Hematopoietic multipotent progenitor cell treated with erythropoietin and hydrocortisone succinate and interleukin-3 and kit ligand, for 15 days (in vitro differentiated cells): ENCODE results near the gene NFKBIE.

Experiments
- DNase-seq: peaks from one replicate; pipeline ENCODE4 v3.0.0-alpha.2; 2015; ENCODE audit warnings: low spot score

The NFKBIE gene

DNA sequence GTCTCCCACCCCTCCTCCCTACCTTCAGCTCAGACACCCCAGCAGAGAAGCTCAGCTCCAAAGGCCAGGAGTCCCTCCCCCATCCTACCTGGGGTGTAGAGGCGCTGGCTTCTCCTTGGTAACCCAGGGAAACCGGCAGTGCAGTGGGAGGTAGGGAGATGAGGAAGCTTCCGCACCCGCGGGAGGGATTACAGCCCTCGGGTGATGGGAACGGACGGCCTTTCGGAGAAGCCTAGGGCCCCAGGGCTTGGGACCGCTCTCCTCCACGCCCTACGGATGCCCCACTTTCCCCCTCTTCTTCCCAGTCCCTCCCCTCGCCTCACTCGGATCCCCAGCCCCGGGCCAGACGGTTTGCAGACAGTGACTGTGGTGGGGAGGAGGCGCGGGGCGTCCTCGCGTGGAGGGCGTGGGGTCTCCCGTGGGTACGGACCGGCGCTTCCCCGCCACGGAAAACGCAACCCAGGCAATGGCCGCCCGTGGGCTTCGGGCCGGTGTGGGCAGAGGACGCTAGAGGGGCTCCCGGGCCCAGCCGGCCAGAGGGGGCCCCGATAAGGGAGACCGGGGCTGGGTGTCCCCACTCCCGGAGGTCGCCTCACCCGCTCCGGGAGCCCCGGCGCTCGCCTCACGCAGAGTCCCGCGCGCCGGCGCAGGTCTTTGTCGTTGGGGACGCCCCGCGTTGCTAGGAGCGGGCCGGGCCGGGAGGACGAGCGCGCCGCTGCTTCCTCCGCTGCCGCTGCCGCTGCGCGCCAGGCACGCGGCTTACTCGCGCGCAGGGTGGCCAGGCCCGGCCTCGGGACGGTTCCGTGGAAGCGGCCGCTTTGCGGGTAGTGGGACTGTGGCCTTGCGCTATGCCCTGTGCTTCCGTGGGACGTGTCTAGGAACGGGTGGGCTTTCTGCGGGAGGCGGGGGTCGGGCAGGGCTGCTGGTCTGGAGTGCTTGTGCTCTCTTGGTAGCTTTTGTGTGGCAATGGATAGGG is 32.0 kb upstream of the NFKBIE start:
- DNase-seq: no peak

DNA sequence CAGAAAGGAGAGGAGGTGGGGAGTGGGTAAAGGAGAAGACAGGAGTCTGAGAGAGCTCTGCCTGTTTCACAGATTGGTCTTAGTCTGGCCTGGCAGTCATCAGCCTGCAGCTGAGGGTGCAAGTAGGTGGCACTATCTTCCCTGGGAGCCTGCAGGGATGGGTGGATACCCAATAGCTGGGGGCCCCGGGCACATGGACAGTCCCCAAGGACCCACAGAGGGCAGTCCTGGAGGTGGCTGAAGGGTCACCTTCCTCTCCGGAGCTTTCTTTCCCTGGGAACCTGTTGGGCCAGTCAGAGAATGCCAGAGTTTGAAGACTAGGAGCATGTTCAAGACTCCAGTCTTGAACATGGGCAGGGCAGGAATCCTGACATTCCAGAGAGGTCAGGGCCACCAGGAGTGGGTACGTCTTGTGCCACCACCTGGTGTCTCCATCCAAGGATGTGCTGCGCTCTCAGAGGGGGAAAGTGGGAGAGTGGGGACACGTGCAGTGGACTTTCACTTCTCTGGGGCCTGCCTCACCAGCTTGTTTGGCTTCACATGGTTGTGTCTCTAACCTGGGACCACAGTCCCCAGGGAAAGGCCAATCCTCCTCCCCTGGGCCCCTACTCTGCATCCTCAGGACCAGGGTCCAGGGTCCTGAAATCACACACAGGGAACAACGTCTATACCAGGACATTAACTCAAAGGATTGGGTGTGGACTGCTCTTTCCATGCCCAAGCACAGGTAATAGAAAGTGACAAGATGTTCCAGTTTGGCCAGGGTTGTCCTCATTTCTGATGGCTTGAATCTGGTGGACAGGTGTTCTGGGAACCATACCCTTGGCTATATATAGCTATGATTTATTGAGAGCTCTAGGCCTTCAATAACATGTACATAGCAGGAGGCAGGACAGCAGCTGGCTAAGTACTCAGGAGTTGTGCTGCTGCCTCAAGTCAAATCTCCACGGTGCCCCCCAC is 29.8 kb upstream of the NFKBIE start:
- no peak for DNase-seq

DNA sequence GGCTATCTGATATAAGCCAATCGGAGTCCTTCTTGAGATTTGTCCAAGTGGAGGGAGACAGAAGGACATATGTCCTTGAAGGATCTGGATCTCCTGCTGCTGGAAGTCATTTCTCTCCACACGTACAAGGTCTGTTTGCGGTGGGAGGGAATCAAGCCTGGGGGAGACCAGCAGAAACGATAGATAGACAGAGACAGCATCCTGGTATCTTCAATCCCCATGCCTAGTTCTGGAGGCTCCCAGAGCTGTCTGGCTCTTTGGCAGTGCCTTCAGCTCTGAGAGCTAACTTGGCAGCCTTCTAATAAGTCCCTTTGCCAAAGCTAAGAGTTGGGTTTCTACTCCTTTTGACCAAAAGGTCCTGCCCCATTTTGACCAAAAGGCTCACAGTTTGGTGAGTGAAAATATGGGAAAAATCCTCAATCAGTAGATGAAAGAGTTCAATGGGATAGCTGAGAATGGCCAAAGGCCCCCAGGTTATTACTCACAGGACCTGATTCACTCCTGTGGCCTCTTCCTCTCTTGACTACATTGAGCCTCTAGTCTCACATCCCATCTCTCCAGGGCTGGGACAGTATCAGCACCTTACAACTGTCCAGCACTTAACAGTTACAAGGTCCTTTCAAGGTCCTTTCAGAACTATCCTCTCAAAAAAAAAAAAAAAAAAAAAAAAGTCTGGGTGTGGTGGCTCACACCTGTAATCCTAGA is 27.5 kb upstream of the NFKBIE start:
- no peak for DNase-seq

DNA sequence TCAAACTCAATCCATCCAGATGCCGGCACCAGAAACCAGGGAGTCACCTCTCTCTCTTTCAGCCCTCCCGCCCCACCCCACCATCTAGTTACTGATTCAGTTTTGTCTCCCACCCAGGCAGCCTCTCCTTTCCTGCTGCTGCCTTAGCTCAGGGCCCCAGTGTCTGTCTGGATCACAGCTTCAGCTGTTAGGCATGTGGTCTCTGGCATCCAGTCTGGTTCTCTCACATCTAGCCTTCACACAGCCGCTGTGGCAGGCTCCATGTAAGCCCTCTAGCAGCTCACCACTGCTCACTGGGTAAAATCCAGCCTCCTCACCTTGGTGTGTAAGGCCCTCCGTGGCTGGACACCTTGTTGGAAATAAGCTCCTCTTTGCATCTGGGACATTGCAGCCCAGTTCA is 26.5 kb upstream of the NFKBIE start:
- DNase-seq: no peak

DNA sequence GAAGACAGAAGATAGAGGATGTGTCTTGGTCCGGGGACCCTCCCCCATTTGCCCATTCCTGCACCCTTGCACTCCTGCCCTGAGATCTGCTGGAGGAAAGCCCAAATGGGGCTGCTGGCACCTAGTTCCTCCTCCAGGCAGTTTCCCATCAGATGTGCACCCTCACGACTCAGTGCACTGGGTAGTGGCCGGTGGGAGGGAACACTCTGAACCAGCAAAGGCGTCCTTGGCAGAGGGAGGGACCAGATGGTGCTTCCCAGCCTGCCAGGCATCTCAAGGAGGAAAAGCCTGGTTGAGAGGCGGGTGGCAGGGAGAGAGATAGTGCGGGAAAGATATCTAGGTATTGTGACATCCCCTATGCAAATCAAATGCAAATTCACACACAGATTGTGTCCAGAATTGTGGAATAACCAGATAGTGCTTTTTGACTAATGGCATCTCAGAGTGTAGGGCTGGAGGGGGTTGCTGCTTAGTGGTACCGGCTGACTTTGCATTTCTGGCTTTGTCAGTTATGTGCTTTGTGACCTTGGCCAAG is 24.4 kb upstream of the NFKBIE start:
- no peak for DNase-seq

DNA sequence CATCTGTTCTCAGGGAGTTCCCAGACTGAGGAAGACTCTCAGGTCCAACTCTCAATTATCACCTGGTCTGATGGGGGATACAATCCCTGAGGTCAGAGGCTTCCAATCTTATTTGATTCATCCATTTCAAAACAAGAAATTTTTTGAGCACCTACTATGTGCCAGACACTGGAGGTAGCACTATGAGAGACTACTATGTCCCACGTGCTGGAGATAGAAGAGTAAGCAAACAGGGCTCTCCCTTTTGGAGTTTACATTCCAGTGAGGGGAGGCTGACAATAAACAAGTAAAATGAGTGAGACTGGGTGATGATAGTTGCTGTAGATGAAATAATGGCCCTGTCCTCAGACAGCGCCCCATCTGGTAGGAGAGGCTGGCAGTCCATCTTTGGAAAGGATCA is 21.4 kb upstream of the NFKBIE start:
- DNase-seq: no peak

DNA sequence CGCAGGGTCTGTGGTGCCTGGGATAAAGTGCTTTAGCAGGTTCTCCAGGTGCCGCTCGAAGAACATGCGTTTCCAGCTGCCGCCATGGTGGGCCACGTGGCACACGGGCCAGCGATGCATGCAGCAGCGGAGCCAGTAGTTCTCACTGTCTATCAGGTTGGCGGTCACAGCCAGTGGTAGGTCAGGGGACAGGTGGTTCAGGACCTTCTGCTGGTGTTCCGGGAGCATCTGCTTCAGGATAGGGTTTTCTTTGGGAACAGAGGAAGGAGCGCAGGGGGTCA is 20.9 kb upstream of the NFKBIE start:
- DNase-seq: no peak

DNA sequence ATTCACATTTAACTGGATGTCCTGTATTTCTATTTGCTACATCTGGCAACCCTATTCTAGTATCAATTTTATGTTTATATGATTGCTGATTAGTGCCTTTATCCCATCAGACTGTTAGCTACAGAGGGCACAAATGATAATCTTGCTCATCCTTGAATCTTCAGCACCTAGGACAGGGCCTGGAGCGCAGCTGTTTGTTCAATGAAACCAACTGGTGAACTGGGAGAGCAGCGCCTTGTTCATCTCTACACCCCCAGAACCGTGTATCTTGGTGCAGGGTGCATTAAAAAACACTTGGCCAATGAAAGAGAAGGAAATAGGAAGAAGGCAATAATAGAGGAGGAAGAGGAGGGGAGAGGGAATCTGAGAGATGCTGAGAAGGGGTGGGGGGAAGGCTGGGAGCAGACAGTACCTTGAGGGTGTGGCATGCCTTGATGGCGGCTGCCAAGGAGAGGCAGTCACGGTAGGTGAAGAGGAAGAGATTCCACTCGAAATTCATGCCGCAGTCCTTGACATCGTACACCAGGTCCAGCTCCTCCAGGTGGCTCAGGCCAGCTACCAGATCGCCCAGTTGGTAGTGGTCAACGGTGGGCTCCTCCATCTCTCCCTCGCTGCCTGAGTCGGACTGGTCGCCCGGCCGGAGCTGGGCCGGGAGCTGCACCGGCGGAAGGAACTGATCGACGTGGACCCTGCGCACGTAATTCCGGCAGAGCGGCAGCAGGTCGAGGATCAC is 20.4 kb upstream of the NFKBIE start:
- no peak for DNase-seq

DNA sequence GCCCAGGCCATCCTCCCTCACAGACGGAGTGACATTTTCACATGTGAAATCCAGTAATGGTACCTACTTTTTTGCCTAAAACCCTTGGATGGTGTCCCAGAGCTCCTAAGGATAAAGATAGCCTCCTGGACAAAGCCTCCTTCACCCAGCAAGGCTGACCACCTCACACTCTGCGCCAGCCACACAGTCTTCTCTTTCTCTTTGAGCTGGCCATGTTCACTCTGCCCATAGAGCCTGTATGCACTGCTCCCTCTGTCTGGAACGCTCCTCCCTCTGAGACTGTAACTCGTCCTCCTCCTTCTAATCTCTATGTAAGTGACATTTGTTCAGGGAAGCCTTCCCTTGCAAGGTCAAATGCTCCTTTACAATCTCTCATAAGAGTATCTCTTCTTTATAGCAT is 19.5 kb upstream of the NFKBIE start:
- DNase-seq: no peak

DNA sequence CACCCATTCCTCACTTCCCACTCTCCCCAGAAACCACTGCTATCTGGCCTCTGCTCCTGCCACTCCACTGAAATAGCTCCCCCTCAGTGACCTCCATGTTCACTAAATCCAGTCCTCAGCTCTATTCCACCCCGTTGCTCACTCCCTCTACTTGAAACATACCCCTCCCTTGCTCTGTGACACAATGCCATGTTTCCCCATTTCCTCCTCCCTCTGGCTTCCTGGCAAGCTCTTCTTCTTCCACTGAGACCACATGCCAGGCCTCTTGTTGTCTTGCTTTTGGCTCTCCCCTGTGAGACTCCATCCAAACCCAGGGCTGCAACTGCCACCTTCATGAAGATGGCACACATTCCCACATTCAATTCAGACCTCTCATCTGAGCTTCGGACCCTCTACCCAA is 18.8 kb upstream of the NFKBIE start:
- no peak for DNase-seq

DNA sequence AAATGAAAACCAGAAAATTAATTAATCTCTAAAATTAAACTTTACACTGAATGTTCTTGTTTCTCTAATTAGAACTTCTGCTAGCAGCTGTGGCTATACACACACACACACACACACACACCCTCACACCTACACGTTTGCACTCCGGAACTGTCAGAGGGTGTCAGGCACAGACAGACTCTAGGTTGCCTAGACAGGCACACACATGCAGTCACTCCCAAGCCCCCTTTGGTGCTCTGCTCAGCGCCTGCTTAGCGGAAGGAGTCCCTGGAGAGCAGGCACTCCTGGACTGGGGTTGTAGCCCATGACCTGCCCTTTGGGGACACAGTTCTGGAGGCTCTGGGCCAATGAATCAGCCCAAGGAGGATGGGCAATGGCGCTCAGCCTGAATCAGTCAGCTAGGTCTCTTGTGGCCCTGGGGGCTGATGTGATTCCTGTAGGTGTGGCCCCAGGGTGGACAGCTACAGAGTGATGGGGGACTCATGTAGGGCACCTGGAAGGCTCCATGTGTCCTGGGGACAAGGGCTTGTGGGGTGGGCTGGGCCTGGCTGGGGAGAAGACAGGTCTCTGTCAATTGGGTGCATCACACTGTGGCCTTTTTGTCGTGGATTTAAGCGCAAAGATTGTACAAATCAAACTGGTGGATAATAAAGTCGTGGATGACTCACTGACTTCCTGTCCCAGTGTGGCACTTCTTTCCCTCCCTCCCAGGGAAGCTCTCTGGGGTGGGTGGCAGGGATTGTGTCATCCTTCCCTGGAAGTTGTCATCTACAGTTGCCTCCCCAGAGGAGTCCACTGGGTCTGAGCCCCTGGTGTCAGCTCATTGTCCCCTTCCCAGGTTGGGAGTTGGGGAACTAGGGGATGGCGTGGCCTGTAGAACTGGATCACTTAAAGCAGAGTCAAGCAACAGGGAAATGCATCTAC is 13.7 kb upstream of the NFKBIE start:
- DNase-seq: no peak

DNA sequence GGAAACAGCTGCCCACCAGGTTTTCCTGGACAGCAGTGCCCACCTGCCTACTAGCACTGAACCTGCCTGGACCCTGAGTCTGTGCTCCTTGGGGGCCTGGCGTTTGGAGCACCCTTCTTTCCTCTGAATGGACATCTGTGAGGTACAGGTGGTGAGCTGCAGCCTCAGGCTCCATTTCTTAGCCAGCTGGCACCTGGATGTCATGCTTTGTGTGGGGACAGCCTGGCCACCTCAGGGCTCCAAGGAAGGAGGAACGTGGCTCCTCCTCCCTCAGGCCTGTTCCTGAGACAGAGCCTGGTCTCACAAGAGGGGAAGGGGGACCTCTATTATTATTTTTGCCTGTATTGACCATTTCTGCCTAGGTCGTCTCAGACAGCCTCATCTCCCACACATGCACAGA is 13.0 kb upstream of the NFKBIE start:
- DNase-seq: no peak

DNA sequence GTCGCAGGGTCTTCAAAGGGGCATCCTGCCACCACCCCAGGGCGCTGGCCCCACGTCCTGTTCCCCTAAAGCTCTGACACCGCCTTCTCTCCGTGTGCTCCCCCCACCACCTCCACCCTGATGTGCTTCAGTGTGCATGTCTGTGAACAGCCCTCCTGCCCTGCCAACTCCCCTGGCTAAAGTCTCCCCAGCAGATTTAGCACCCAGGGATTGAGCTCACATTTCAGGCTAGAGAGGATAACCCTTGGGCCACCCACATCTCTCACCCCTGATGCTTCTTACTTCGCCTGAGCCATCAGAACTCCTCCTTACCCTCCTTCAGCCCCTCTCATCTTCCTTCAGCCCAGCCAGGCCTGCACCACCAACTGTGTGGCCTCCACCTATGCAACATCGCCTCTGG is 12.4 kb upstream of the NFKBIE start:
- no peak for DNase-seq

DNA sequence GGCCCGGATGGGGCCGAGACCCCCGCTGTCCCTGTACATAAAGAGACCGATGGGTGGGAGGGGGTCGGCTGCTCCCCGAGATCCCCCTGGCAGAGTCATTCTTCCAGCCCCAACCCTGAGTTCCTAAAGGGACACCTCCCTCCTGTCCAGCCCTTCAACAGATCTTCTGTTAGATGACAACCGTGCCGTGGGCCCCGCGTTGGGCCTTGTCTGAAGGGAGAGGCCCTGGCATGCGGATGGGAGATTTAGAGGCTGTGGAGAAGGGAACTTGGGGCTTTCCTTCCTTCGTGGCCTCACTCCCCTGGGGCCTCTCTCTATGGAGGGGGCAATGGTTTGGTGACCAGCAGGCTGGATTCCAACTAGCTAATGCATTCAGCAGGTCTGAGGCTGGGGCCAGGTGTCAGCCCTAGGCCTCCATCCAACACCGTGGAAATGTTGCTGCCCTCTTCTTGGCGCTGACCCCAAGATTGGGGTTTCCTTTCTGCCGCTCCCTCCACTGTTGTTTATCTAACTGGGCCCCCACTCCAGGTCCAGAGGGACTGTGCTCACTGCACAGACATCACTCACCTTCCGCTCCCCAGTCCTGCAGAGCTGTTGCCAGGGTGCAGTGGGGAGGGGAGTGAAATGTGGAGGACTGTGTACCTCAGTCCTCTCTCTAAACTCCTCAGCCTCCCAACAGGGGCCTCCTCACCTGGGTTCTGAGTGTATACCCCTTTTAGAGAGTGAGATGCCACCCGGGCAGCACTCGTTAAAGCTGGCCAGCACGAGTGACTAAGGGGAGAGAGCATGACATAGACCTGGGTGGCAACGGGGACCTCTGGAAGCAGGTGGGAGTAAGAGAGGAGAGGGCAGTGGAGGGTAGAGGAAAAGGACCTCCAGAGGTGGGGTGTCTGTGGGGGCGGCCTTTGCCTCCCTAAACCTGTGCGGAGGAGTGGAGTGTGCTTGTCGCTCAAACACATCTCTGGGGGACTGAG is 11.6 kb upstream of the NFKBIE start:
- DNase-seq: no peak

DNA sequence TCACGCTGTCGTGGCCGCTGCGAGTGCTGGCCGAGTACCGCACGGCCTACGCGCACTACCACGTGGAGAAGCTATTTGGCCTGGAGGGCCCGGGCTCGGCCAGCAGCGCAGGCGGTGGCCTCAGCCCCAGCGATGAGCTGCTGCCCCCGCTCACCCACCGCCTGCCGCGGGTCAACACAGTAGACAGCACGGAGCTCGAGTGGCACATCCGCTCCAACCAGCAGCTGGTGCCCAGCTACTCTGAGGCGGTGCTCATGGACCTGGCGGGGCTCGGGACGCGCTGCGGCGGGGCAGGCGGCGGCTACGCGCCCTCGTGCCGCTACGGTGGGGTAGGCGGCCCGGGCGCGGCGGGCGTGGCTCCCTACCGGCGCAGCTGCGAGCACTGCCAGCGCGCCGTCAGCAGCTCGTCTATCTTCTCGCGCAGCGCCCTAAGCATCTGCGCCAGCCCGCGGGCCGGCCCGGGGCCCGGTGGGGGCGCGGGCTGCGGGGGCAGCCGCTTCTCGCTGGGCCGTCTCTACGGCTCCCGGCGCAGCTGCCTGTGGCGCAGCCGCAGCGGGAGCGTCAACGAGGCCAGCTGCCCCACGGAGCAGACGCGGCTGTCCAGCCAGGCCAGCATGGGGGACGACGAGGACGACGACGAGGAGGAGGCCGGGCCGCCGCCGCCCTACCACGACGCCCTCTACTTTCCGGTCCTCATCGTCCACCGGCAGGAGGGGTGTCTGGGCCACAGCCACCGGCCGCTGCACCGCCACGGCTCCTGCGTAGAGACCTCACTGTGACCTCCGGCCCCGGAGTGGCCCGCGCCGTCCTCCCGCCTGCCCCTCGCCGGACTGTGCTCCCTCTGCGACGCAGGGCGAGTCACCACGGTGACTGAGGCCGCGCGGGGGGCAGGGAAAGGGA is 10.6 kb upstream of the NFKBIE start:
- no peak for DNase-seq

DNA sequence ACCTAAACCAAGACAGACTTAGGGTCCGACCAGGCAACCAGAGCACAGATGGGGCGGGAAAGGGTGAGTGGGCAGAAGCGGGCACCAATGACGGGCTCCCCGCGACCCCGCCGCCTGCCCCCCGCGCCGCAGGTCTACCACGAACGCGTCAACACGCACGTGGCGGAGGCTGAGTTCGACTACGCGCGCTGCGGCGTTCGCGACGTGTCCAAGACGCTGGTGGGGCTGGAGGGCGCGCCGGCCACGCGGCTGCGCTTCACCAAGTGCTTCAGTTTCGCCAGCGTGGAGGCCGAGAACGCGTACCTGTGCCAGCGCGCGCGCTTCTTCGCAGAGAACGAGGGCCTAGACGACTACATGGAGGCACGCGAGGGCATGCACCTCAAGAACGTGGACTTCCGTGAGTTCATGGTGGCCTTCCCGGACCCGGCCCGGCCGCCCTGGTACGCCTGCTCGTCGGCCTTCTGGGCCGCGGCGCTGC is 10.0 kb upstream of the NFKBIE start:
- DNase-seq: no peak

DNA sequence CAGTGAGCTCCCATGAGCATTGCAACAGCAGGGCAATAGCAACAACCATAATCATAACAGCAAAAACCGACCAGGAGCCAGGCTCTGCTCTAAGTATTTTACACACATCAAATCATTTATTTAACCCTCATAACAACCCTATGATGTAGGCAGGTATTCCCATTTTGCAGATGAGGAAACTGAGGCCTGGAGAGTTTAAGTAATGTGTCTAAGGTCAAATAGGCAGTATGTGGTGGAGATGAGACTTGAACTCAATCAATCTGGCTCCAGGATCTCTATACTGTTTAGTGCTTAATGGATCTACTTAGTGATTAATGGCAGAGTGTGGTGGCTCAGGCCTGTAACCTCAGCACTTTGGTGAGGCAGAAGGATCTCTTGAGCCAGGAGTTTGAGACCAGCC is 8.3 kb upstream of the NFKBIE start:
- no peak for DNase-seq

DNA sequence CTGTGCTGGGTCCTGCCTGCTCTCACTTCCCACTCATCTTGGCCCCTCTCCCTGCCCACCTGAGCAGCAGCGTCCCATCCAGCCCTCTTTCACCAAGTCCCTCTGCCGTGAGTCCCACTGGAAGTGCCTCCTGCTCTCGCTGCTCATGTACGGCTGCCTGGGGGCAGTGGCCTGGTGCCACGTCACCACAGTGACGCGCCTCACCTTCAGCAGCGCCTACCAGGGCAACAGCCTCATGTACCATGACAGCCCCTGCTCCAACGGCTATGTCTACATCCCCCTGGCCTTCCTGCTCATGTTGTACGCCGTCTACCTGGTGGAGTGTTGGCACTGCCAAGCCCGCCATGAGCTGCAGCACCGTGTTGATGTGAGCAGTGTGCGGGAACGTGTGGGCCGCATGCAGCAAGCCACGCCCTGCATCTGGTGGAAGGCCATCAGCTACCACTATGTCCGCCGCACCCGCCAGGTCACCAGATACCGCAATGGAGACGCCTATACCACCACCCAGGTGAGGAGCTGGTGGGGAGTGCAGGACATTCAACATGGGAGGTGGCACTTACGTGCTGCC is 7.7 kb upstream of the NFKBIE start:
- no peak for DNase-seq
